ENCODE measurements around the gene UBXN10.

DNA sequence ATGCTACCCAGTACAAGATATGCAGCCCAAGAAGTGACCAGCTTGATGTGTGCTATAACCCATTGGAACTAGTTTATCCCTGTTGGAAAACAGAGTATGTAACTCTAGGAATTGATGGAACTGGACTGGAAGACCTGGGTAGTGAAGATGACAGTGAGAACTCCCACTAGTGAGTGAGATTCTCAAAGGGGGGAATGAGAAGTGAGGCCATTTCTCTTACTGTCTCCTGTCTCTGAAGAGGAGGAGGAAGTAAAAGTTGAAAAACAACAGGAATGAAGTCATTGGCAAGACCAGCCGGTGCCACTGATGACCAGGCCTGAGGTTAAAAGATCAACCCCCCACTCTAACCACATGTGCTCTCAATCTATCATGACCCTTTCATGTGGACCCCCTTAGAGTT, 25.9 kb upstream of the UBXN10 start:
- TF ChIP-seq CTCF (IDR thresholded peaks at IDR 0.05): no peak
- no peak for TF ChIP-seq EZH2 (IDR thresholded peaks at IDR 0.05)

All from neural progenitor cell (in vitro differentiated cells).